Esophagus muscularis mucosa (tissue), 4 donors: ENCODE measurements around the gene APH1B.

Source experiments
- EP300 ChIP-seq: sonication (generic); formaldehyde crosslinking; IDR thresholded peaks from one replicate; pipeline ENCODE4 v1.6.1; 2017; ENCODE audit warnings: antibody characterized with exemption
- POLR2A ChIP-seq: fragments of 450-650 bp; IDR thresholded peaks from one replicate; pipeline ENCODE4 v1.6.1; 2017; ENCODE audit warnings: antibody characterized with exemption, moderate library complexity, mild to moderate bottlenecking, low read depth
- TF ChIP-seq, protein P1 (sequence below), 3 experiments: fragments of 200-600 bp in 2 of 3; fragments of 450-650 bp in 1 of 3; sonication (generic) in 2 of 3; IDR thresholded peaks; one replicate each; pipeline ENCODE4 v1.5.1; 2017 to 2019; ENCODE audit warnings: antibody characterized with exemption in 3 of 3, mild to moderate bottlenecking in 2 of 3, moderate library complexity in 1 of 3

DNA sequence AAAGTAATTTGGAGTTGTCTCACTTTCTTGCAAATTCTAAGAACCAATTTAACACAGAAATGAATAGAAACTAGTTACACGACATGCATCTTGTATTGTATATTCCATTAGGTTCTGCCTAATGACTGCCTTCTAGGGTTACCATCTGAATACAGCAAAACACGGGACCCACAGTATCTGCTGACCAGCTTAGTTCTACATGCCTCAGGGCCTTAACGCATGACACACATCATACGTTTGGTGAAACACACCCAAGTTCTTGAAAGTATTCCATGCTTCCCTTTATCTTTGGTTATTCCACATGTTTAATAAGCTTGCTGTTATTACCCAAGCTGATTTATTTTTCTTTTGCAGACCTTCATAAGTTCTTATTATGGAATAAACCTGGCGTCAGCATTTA, 27.9 kb downstream of the APH1B start:
- TF ChIP-seq POLR2A = no peak
- TF ChIP-seq, protein P1, sequence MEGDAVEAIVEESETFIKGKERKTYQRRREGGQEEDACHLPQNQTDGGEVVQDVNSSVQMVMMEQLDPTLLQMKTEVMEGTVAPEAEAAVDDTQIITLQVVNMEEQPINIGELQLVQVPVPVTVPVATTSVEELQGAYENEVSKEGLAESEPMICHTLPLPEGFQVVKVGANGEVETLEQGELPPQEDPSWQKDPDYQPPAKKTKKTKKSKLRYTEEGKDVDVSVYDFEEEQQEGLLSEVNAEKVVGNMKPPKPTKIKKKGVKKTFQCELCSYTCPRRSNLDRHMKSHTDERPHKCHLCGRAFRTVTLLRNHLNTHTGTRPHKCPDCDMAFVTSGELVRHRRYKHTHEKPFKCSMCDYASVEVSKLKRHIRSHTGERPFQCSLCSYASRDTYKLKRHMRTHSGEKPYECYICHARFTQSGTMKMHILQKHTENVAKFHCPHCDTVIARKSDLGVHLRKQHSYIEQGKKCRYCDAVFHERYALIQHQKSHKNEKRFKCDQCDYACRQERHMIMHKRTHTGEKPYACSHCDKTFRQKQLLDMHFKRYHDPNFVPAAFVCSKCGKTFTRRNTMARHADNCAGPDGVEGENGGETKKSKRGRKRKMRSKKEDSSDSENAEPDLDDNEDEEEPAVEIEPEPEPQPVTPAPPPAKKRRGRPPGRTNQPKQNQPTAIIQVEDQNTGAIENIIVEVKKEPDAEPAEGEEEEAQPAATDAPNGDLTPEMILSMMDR (IDR thresholded peaks at IDR 0.05) = no peak
- TF ChIP-seq EP300 = no peak
